BLaER1 (cell line): Measurements from ENCODE around the gene KCNN4.
A peak's percentile ranks its signal among the peaks of the same experiment; 100 is the strongest.
"Not testable (repeated sequence)": the region's sequence is repeated elsewhere in the genome, so short reads cannot be mapped to it uniquely, and the experiment has no call there.

ENCODE experiments used
- H3K27ac ChIP-seq: shearing (Covaris generic); formaldehyde crosslinking; 2 replicates; pipeline ENCODE4 v1.8.1; 2022
- H3K27me3 ChIP-seq: shearing (Covaris generic); formaldehyde crosslinking; 2 replicates; pipeline ENCODE4 v1.8.1; 2022
- H3K36me3 ChIP-seq: shearing (Covaris generic); formaldehyde crosslinking; 2 replicates; pipeline ENCODE4 v1.8.1; 2022
- H3K4me1 ChIP-seq: shearing (Covaris generic); formaldehyde crosslinking; 2 replicates; pipeline ENCODE4 v1.8.1; 2022
- H3K4me2 ChIP-seq: shearing (Covaris generic); formaldehyde crosslinking; 2 replicates; pipeline ENCODE4 v1.8.1; 2022
- H3K4me3 ChIP-seq: shearing (Covaris generic); formaldehyde crosslinking; 2 replicates; pipeline ENCODE4 v1.8.1; 2022
- H3K9ac ChIP-seq: shearing (Covaris generic); formaldehyde crosslinking; 2 replicates; pipeline ENCODE4 v1.8.1; 2022
- H3K9me3 ChIP-seq: shearing (Covaris generic); formaldehyde crosslinking; 2 replicates; pipeline ENCODE4 v1.8.1; 2022
- H4K20me1 ChIP-seq: shearing (Covaris generic); formaldehyde crosslinking; 2 replicates; pipeline ENCODE4 v1.8.1; 2022
- Cebpa-rat ChIP-seq: shearing (Covaris generic); IDR thresholded peaks from 2 replicates; pipeline ENCODE4 v1.8.1; 2022

Gene KCNN4

GRCh38 chr19:43783636-43784035, 2.9 kb upstream of the KCNN4 start:
- no peak overlapping the region for H3K4me3 ChIP-seq
- H3K36me3 ChIP-seq = no peaks in the 10 kb centered on the region
- peak overlapping the region; percentile 64; the same call in 1 of the 2 replicates for H3K9ac ChIP-seq
- no peaks in the 10 kb centered on the region for H3K9me3 ChIP-seq
- peak overlapping the region; percentile 82 for H3K4me2 ChIP-seq
- peaks cover 58% of the 10 kb centered on the region for H3K4me1 ChIP-seq
- no peaks in the 10 kb centered on the region for H4K20me1 ChIP-seq
- H3K27ac ChIP-seq = peak overlapping the region; percentile 80
- TF ChIP-seq Cebpa-rat = no peak
- no peaks in the 10 kb centered on the region for H3K27me3 ChIP-seq

DNA sequence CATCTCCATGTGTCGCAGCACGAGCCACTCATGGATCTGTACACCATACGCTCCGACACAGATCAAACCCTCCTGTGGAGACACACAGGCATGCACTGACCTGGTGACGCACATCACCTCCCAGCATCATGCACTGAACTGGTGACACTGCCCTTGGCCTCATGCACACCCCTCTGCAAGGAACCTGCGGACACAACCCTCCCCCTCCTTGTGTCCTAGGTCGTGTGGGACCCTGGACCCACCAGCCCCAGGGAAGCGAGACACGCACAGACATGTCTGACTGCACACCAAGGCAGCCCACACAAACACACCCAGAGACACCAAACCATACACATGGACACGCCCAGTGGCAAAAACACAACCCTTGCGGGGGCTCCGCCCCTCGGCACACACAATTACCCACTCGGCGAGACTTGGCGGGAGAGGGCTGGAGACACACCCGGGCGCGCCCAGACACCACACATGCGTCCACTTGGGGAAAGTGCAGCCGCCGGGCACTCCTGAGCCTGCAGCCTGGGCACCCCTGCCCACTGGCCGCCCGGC, 2.0 kb upstream of the KCNN4 start:
- H3K4me1 ChIP-seq = peaks cover 67% of the 10 kb centered on the region
- no peak overlapping the region for H3K9ac ChIP-seq
- no peak overlapping the region for H3K4me2 ChIP-seq
- no peaks in the 10 kb centered on the region for H3K36me3 ChIP-seq
- no peak for TF ChIP-seq Cebpa-rat
- H3K27me3 ChIP-seq = no peaks in the 10 kb centered on the region
- H3K9me3 ChIP-seq = no peaks in the 10 kb centered on the region
- H3K4me3 ChIP-seq = no peak overlapping the region
- no peaks in the 10 kb centered on the region for H4K20me1 ChIP-seq
- peak overlapping the region; percentile 30; the same call in 1 of the 2 replicates for H3K27ac ChIP-seq

- H3K9me3 ChIP-seq = no peaks in the 10 kb centered on the region
- H3K4me1 ChIP-seq = peaks cover 72% of the 10 kb centered on the region
- H3K27ac ChIP-seq = no peak overlapping the region
- no peaks in the 10 kb centered on the region for H4K20me1 ChIP-seq
- no peak for TF ChIP-seq Cebpa-rat
- no peak overlapping the region for H3K4me3 ChIP-seq
- H3K9ac ChIP-seq = no peak overlapping the region
- no peak overlapping the region for H3K4me2 ChIP-seq
- no peaks in the 10 kb centered on the region for H3K27me3 ChIP-seq
- H3K36me3 ChIP-seq = no peaks in the 10 kb centered on the region
Measured at GRCh38 chr19:43782311-43782660, 1.5 kb upstream of the KCNN4 start.

- Histone ChIP-seq H3K27ac (no peak overlapping the region), H4K20me1 (no peaks in the 10 kb centered on the region), H3K9ac (no peak overlapping the region), H3K27me3 (no peaks in the 10 kb centered on the region), H3K36me3 (no peaks in the 10 kb centered on the region), H3K4me1 (peaks cover 77% of the 10 kb centered on the region), H3K9me3 (no peaks in the 10 kb centered on the region), H3K4me3 (no peak overlapping the region), H3K4me2 (0 out of 2 replicates have a peak overlapping the region, but pooled peaks have one; percentile 99)
- TF ChIP-seq Cebpa-rat = no peak
Measured at GRCh38 chr19:43781630-43782310, 997 bp upstream of the KCNN4 start.

- Histone ChIP-seq H3K9me3 (no peaks in the 10 kb centered on the region), H3K27me3 (no peaks in the 10 kb centered on the region), H3K4me3 (peak overlapping the region; percentile 70), H3K9ac (peak overlapping the region; percentile 79), H4K20me1 (no peaks in the 10 kb centered on the region), H3K36me3 (peaks cover 9% of the 10 kb centered on the region), H3K27ac (peak overlapping the region; percentile 84), H3K4me2 (peak overlapping the region; percentile 99), H3K4me1 (peaks cover 82% of the 10 kb centered on the region)
- TF ChIP-seq Cebpa-rat = no peak
Measured at GRCh38 chr19:43779820-43780219, 953 bp downstream of the KCNN4 start.

GRCh38 chr19:43779147-43779819, 1.5 kb downstream of the KCNN4 start:
- peak overlapping the region; percentile 79 for H3K9ac ChIP-seq
- peak overlapping the region; percentile 70 for H3K4me3 ChIP-seq
- peak overlapping the region; percentile 99 for H3K4me2 ChIP-seq
- no peak for TF ChIP-seq Cebpa-rat
- H3K27me3 ChIP-seq = no peaks in the 10 kb centered on the region
- H4K20me1 ChIP-seq = no peaks in the 10 kb centered on the region
- no peaks in the 10 kb centered on the region for H3K9me3 ChIP-seq
- peaks cover 15% of the 10 kb centered on the region for H3K36me3 ChIP-seq
- peaks cover 81% of the 10 kb centered on the region for H3K4me1 ChIP-seq
- H3K27ac ChIP-seq = peak overlapping the region; percentile 84

GRCh38 chr19:43778651-43779050, 2.1 kb downstream of the KCNN4 start:
- Histone ChIP-seq H3K9ac (peak overlapping the region; percentile 79), H3K4me3 (peak overlapping the region; percentile 70), H4K20me1 (no peaks in the 10 kb centered on the region), H3K36me3 (peaks cover 21% of the 10 kb centered on the region), H3K27me3 (no peaks in the 10 kb centered on the region), H3K9me3 (no peaks in the 10 kb centered on the region), H3K4me2 (peak overlapping the region; percentile 99), H3K4me1 (peaks cover 81% of the 10 kb centered on the region), H3K27ac (peak overlapping the region; percentile 84)
- TF ChIP-seq Cebpa-rat = no peak

- no peaks in the 10 kb centered on the region for H3K9me3 ChIP-seq
- H3K27ac ChIP-seq = peak overlapping the region; percentile 84
- no peaks in the 10 kb centered on the region for H4K20me1 ChIP-seq
- peak overlapping the region; percentile 79 for H3K9ac ChIP-seq
- H3K4me2 ChIP-seq = peak overlapping the region; percentile 99
- no peak for TF ChIP-seq Cebpa-rat
- peaks cover 35% of the 10 kb centered on the region for H3K36me3 ChIP-seq
- no peaks in the 10 kb centered on the region for H3K27me3 ChIP-seq
- peak overlapping the region; percentile 47 for H3K4me3 ChIP-seq
- H3K4me1 ChIP-seq = peaks cover 78% of the 10 kb centered on the region
Measured at GRCh38 chr19:43777163-43777695, 3.5 kb downstream of the KCNN4 start.

DNA sequence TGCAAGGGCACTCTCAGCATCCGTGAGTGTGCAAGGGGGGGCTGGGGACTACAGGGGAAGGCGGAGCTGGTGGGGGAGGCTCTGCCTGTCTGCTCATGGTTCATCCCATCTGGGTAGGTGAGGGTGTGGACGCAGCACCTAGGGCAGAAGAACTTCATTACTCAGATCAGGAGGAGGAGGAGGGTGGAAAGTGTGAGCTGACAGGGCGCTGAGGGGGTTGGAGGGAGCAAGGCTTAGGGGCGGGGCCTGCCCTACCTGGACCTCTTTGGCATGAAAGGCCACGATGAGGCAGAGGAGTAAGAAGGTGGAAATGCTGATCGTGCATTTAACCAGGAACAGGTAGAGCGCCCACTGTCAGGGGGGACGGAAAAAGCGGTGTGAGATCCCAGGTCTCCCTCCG, 4.5 kb downstream of the KCNN4 start:
- peak overlapping the region; percentile 99 for H3K4me2 ChIP-seq
- peaks cover 70% of the 10 kb centered on the region for H3K4me1 ChIP-seq
- H3K9me3 ChIP-seq = no peaks in the 10 kb centered on the region
- H3K9ac ChIP-seq = 0 out of 2 replicates have a peak overlapping the region, but pooled peaks have one; percentile 79
- no peaks in the 10 kb centered on the region for H3K27me3 ChIP-seq
- no peak overlapping the region for H3K4me3 ChIP-seq
- no peaks in the 10 kb centered on the region for H4K20me1 ChIP-seq
- no peak for TF ChIP-seq Cebpa-rat
- H3K27ac ChIP-seq = peak overlapping the region; percentile 84; the same call in 1 of the 2 replicates
- H3K36me3 ChIP-seq = peaks cover 45% of the 10 kb centered on the region

DNA sequence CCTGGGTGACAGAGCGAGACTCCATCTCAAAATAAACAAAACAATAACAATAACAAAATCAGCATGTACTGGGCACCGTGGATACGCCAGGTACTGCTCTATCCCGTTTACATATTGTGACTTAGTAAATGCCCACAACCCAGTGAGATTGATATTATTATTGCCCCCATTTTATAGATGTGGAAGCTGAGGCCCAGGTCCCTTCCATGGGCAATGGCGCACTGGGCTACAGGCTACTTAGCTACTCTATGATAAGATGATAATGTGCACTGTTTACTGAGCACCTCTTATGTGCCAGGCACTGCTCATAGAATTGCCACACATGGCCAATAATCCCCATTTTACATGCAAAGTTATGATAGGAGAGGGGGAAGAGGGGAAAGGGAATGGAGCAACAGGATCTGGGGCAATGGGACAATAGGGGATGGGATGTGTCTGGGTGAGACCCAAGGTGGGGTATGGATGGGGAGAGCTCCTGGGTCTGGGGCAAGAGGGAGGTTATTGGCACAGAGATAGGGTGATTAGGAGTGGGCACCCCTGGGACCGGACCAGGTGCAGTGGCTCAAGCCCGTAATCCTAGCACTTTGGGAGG, 5.4 kb downstream of the KCNN4 start:
- Histone ChIP-seq H3K4me1 (peaks cover 65% of the 10 kb centered on the region), H3K4me2 (no peak overlapping the region), H3K9ac (no peak overlapping the region), H3K36me3 (peaks cover 54% of the 10 kb centered on the region), H3K27ac (no peak overlapping the region), H4K20me1 (no peaks in the 10 kb centered on the region), H3K9me3 (no peaks in the 10 kb centered on the region), H3K4me3 (no peak overlapping the region), H3K27me3 (no peaks in the 10 kb centered on the region)
- TF ChIP-seq Cebpa-rat = no peak

GRCh38 chr19:43774940-43775258, 5.9 kb downstream of the KCNN4 start:
- H4K20me1 ChIP-seq, H3K9me3 ChIP-seq, H3K4me3 ChIP-seq, H3K27ac ChIP-seq, H3K4me2 ChIP-seq, H3K27me3 ChIP-seq, H3K9ac ChIP-seq: not testable (repeated sequence)
- Histone ChIP-seq H3K4me1 (peaks cover 63% of the 10 kb centered on the region), H3K36me3 (peaks cover 59% of the 10 kb centered on the region)
